ENCODE data around the gene GET4. TPM values are rescaled to one million over a fixed set of nuclear protein-coding genes. Genes with fewer than 3 reads are reported as not detected.

Gene GET4
- total RNA-seq, 1 donor from 2014 or later = 21.6 TPM

DNA sequence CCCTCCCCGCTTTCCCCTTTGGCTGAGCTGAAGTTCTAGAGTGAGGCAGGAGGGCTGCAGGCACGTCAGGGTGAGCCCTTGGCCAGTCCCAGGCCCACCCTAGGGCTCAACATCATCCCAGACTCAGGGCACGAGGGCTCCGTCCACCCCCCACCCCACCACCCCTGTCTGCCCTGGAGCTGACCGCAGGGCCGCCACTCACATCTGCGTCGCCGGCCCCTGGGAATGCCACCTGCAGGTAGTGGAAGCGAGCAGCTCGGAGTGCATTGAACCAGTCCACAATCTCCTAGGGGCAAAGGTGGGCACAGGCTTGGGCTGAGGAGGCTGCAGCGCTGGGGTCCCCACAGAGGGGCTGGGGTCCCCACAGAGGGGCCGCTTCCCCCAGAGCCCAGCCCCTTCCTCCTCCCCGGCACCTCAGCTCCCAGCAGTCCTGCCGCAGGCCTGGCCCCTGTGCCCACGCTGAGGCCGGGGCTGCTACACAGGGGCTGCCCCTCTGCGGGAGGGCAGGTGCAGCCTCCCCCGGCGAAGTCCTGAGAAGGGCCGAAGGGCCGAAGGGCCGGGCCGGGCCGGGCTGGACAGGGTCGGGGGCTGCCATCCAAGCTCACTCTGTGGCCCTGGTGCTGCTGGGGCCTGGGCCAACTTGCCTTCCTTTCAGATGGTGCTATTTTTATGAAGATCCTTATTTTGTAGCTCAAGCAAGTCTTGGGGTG lies 24.1 kb downstream of the GET4 start:
- no peak for ATAC-seq

DNA sequence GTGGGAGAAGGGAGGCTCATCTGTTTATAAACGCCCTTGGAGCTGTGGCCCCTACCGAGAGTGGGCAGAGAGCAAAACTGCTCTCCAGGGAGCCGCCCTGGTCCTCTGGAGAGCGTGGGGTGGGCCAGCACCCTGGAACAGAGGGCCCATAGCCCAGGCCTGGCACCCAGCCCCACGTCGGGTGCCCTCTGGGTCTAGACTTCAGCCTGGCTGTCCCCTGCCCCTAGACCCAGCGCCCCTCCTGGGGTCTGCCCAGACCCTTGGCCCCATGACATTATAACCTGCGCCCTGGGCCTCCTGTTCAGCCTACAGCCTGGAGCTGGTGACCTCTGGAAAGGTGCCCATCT lies 24.7 kb downstream of the GET4 start:
- ATAC-seq = peak; percentile 10

DNA sequence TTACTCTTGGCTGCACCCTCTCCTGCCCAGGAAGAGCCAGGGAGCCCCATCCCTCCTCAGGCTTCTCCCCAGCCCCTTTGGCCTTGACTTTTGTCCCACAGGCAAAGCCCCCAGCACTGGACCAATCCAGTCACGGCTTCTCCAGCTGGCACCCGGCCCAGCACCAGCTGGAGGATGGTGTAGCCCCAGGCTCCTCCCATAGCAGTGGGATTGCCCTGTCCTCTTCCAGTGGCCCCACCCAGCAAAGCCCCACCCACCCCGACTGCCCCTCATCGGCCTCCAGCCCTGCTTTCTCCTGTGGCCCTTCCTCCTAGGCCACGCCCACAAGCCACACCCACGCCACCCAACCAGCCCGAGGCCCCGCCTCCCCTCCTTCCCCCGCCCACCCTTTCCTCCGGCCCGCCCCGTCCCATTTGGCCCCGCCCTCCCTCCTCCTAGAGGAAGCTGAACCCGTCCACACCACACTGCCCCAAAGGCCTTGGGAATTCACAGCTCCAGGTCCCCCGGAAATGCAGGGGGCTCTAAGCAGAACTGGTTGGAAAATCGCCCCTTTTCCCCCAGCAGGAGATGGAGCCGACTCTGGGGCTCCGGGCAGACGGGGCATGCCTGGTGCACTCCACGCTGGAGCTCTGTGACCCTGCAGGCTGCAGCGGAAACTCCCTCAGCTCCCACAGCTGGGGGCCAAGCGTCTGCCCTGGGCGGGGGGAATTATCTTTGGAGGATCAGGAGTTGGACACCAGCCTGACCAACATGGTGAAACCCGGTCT lies 25.2 kb downstream of the GET4 start:
- ATAC-seq = peak; percentile 53

DNA sequence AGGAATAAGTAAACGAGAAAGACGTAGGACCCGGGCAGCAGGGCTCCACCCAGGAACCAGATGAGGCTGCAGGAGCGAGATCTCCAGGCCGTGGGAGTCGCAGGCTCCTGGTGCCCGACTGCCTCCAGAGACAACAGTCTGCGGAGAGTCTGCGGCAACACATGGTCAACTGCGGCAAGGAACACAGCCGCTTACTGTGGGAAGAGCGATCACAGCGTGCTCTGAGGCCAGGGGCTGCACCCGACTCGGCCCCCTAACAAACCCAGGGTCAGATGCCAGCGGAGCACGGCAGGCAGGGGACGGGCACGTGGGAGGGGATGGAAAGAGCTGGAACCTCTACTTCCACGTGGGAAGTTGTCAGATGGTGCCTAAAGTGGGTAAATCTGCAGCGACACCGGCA lies 26.6 kb downstream of the GET4 start:
- no peak for ATAC-seq

DNA sequence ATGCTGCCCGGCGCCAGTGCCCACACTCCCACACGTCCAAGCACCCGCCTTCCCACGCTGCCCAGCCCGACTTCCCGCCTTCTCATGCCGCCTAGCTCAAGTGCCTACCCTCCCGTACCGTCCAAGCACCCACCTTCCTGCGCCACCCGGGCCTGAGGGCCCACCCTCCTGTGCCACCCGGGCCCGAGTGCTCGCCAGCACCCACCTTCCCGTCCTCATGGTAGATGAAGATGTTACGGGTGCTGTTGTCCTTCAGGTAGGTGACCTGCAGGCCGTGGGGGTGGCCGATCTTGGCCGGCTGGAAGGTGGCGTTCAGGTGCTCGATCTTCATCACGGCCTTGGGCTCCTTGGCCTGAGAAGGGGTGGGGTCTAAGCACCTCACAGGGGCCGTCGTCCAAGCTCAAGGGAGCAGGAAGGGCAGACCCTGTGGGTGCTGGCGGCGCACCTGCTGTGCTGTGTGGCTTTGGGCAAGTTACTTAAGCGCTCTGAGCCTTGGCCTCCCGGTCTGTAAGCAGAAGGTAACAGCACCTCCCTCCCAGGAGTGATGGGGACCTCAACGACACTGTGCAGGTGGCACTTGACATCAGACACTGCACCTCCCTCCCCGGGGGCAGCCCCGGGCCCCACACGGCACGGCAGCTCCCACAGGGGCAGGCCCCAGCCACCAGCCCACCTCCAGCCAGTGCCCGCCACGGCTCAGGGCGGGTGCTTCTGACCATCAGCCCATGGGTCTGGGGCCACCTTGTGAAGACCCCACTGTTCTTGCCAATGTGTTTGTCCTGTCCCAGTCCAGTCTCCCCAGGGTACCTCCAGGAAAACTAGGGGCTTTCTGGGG lies 27.8 kb downstream of the GET4 start:
- no peak for ATAC-seq

DNA sequence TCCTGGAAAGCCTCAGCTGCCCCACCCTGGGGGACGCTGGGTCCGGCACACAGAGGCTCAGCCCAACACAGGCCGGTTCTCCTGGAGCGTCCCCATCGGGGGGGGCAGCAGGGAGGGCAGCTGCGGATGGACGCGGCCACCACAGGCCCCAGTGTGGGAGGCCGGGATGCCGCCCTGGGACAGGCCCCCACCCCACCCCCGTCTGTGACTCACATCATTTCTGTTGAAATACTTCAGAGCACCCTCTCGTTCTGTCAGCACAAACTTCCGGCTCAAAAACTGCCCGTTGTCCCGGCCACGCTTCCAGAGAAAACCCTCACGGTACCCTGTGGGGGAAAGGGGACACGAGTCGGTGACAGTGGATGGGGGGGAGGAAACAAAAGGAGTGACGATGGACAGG lies 28.5 kb downstream of the GET4 start:
- no peak for ATAC-seq

DNA sequence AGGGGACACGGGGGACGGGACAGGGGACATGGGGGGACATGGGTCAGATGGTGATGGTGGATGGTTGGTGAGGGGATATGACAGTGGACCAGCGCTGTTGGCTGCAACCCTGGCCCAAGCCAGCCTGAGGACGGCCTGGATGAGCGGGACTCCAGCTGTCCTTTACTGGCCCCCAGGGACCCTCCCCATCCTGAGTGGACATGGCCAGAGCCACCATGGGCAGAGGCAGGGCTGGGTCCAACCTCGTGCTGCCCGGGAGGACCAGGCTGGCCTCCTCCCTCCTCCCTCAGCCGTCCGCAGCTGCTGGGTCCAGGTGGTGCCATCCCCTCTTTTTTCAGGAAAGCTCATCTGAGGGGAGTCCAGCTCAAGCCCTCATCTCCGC lies 30.4 kb downstream of the GET4 start:
- ATAC-seq = no peak

DNA sequence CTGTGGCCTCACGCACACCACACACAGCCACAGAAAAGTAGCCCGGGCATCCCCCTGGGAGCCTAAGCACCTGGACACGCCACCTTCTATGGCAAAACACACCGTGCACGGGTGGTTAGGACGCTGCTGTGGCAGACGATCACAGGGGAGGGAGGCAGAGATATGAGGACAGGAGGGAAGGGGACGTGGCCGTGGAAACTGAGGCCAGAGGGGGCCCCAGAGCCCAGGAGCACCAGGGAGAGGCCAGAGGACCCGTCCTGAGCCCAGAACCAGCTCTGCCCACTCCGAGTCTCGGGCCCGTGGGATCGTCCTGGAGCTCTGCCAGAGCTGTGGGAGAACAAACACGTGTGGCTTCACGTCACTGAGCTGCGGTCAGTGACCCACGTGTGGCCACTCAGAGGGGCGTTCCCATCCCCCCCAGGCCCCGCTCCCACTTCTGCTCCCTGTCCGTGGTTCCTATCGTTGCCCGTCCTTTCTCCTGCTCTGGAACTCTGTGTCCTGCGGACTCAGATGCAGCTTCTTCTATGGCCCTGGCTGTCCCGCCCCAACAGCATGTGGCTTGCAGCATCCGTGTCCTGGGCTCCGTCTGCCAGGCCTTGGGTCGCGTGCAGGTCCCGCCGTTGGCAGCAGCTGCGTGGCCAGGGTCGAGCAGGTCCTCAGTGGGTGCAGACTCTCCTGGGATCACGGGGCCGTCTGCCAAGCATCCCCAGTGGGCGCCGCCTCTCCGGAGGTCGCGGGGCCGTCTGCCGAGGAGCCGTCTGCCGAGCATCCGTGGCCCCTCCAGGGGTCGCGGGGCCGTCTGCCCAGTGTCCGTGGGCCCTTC lies 31.0 kb downstream of the GET4 start:
- ATAC-seq = no peak

DNA sequence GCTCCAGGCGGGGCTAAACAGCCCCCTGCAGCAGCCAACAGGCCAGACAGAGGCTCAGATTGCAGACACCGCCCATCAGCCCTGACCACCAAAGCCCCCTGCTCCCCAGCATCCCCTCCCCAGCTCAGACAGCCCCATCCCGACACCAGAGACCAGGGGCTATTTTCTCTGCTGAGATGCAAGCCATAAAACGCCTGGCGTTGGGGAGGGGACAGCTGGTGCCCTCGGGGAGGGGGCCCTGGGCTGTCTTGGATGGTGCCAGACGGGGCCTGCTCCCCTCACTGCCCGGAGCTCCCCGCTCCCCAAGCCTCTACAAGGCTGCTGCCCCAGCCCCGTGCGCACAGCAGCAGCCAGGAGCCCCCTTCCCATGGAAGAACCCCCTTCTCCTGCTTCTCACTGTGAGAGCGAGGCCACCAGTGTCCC lies 31.8 kb downstream of the GET4 start:
- peak; percentile 7 for ATAC-seq

DNA sequence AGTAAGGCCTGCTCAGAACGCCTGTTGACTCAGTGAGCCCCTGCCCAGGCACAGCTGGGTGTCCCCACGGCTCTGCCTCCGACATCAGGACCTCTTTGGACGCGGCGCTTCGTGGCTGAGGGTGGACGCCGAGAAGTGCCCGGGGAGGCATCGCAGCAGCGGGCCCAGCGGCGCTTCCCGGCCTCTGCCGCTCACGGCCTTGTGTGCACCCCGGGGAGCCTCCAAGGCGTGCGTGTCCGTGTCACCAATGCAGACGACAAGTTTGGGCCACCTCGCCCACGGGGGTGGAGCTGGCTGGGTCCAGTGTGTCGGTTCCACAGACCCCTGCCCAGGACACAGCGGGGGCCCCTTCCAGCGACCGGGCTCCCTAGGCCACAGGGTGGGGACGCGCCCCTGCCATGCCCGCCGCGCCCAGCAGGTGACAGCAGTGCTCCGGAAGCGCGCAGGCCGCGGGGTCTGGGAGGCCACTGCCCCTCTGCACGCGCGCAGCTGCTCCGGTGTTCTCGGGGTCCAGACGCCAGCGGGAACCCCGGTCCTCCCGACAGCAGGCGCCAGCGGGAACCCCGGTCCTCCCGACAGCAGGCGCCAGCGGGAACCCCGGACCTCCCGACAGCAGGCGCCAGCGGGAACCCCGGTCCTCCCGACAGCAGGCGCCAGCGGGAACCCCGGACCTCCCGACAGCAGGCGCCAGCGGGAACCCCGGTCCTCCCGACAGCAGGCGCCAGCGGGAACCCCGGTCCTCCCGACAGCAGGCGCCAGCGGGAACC lies 32.4 kb downstream of the GET4 start:
- peak; percentile 76 for ATAC-seq

DNA sequence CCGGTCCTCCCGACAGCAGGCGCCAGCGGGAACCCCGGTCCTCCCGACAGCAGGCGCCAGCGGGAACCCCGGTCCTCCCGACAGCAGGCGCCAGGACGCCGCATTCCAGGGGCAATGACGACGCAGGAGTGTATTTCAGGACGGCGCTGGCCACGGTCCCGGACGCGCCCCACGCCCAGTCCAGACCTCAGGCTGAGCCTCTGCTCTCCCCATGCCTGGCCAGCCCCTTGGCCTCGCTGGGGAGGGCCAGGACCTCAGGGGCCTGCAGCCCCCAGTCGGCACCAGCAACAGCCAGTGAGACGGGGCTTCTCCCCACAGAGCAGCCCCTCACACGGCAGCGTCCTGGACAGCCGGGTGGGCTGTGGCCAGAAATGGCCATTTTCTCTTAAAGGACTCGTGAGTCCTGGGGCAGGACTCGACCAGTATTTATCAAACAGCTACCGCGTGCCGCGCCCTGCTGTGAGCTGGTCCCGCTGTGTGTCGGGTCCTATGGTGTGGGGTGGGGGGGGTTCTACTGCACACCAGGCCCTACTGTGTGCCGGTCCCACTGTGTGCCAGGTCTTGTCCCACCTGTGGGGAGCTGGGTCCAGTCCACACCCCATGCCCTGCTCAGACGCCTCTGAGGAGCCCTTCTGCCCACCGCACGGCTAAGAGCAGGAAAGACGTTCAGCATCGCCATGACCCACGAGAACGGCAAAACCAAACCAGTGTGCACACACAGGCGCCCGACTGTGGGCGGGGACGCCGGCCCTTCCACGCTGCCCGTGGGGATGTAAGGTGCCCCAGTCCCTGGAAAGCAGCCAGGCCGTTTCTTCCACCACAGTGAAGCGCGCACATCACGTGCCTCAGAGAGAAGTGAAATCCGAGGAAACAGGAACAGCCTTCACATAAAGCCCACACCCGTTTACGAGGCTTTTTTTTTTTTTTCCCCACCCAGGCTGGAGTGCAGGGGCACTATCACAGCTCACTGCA lies 33.3 kb downstream of the GET4 start:
- peak; percentile 28 for ATAC-seq

DNA sequence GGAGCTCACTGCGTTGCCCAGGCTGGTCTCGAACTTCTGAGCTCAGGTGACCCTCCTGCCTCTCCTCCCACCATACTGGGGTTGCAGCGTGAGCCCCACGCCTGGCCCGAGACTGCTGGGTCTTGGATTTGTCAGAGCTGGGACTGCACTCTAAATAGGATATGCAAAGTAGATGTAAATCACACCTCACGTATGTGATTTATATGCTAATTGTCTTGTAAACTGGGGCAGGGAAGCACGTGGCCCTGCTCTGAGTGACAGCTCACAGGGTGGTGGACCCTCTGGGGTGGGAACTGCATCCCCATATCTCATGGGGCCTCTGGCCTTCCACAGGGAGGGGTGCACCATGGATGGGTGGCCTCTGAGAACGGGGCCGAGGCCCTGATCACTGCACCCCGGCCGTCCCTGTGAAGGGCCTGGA lies 34.1 kb downstream of the GET4 start:
- no peak for ATAC-seq

DNA sequence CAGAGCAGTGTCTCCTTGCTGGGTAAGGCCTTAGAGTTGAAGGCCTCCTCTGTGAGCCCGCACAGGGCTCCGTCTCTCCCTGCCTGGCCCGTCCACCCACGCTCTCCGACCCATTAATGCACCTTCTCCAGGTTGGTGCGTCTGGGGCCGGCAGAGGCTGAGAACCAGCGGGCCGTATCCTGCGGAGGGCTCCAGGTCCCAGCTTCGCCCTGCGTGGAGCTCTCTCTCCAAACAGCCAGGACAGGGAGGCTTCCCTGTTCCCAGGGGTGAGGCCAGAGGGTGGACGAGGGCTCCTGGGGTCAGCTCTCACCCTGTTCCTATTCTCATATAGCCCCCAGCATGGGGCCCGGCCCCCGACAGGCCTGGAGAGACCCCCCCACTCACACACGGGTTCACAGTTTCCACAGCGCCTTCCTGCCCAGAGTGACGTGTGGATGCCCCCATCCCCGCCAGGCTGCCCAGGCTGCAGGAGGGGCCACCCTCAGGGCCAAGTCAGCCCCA lies 34.6 kb downstream of the GET4 start:
- ATAC-seq = no peak

DNA sequence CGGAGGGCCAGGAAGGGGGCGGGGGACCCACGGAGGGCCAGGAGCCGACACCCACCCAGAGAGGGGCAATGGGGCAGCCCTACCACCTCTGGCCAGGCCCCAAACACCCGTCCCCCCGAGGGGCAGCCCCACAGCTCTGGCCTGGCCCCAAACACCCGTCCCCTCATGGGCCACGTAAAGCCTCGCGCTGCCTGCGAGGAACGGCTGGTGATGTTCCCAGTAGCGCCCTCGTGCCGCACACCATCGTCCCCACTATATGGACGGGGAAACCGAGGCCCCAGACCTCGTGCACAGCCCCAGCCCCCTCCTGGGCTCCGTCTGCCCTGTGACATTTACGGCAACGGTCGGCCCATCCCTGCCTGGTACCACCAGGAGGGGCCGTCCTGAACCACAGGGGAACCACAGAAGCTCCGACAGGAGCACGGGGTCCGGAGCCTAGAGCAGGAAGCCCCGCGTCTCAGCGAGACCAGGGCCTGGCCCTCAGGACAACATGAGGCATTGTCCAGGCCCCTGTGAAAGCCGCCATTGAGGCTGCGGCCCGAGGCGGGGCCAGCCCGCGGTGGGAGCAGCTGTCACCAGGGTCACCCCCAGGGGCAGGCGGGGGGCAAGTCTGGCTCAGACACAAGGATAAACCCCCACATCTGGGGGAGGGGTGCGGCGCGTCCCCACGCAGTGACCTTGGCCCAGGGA lies 35.6 kb downstream of the GET4 start:
- ATAC-seq = no peak

DNA sequence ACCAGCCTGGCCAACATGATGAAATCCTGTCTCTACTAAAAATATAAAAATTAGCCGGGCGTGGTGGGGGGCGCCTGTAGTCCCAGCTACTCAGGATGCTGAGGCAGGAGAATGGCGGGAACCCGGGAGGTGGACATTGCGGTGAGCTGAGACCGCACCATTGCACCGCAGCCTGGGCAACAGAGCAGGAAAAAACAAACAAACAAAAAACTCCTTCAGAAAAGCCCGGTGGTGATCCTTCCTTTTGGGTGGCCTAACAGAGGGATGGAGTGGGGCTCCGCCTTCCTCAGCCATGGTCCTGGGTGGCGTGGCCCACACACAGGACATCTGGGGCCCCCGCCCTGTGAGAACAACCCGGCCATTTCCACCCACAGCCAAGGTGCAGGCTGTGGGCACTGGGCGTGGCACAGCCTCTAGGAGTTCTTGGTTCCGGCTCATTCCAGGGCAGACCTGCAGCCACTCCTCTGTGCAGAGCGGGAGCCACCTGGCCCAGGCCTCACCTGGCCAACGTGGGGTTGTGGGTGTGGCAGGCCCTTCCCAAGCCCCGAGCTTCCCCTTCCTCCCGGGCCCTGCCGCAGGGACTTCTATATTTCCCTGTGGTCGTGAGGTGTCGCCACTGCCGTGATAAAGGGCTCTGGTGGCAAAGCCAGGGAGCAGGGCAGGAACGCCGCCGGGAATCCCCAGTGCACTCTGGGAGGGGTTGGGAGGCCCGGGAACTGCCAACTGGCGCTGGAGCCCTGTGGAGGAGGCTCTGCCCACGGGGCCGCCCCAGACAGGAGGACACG lies 37.6 kb downstream of the GET4 start:
- peak; percentile 85 for ATAC-seq

DNA sequence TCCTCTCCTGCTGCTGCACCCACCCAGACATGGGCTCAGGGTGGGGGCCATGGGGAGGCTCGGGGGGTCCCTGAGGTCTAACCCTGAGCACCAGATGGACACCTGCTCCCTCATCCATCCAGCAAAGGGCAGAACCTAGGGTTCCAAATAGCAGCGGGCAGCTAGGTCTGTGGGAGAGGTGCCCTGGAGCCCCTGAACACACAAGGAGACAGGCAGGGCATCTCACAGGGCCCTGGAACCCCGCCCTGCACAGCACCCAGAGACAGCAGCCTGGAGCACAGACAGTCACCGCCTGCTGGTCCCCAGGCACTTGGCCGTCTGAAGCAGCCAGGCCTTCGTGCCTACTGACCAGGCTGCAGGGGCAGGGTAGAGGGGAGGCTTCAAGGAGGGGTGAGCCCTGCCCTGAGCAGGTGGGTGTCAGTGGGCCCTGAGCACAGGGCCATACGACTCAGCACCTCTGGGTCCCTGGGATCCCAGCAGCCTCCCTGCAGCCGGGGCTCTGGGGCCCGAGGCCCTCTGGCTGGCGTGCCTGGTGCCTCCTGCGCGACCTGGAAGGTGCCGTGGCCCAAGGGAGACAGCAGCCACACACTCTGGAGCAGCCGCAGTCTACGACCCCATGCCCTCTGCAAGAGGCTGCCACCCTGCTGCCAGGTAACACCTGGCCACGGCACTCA lies 38.3 kb downstream of the GET4 start:
- peak; percentile 10 for ATAC-seq

DNA sequence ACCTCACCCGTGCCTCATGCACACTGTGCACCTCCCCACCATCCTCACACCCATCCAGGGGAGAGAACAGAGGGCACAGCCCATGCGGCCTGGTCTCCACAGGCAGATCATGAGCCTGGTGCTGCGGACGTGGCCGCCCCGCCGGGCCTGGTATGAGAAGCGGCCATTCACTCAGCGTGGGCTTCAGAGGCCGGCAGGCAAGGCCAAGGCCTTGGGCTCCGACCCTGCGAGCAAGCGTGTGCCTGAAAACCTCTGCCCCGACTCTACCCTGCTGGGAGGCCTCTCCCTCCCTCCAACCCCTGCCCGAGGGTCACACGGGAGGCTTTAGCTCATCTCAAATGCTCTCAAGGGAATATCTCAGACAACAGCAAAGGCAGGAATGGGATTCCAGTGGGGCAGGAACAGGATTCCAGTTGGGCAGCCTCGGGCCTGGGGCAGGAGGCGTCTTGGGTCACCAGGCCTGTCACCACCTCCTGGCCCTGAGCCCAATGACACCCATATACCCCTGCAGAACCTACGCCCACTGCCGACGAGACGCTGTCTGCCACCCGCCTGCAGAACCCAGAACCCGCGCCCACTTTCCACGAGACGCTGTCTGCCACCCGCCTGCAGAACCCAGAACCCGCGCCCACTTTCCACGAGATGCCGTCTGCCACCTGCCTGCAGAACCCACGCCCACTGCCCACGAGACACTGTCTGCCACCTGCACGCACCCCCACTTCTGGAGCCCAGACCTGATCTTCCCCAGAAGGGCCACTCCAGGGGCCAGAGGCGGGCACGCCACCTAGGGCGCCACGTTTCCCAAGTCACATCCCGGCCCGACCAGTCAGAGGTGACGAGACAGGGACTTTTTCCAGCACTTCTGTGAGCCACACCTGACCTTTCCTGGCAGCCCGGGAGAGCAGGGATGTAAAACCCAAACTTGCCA lies 39.2 kb downstream of the GET4 start:
- no peak for ATAC-seq
